GM23338 (cell line): ENCODE results near the gene ILF2. TPM values are rescaled to one million over a fixed set of nuclear protein-coding genes. Genes with fewer than 3 reads are reported as not detected.

Source experiments
- ATAC-seq: fragments of 200-7000 bp; cut with Tn5 transposase; 3 replicates; pipeline ENCODE4 v1.9.1; 2020
- DNase-seq: peaks from one replicate; pipeline ENCODE4 v3.0.0-alpha.2; 2015; ENCODE audit warnings: low spot score
- H2AFZ ChIP-seq: fragments of 200-600 bp; sonication (generic); 2 replicates; pipeline ENCODE4 v1.8.0; 2016; ENCODE audit warnings: antibody characterized with exemption, mild to moderate bottlenecking, moderate library complexity
- H3F3A ChIP-seq: fragments of 200-600 bp; sonication (generic); replicated peaks from 2 replicates; pipeline ENCODE4 v1.8.0; 2017; ENCODE audit warnings: antibody characterized with exemption, mixed run types, low read depth
- H3K27ac ChIP-seq: fragments of 200-600 bp; sonication (generic); 2 replicates; pipeline ENCODE4 v1.6.1; 2016; ENCODE audit warnings: low read depth
- H3K27me3 ChIP-seq: fragments of 200-600 bp; sonication (generic); 2 replicates; pipeline ENCODE4 v1.8.0; 2016; ENCODE audit warnings: mild to moderate bottlenecking, mixed run types, moderate library complexity; ENCODE audit not compliant: insufficient read depth
- H3K36me3 ChIP-seq: fragments of 200-600 bp; sonication (generic); 2 replicates; pipeline ENCODE4 v1.8.0; 2016; ENCODE audit warnings: mild to moderate bottlenecking; ENCODE audit not compliant: insufficient read depth
- H3K4me1 ChIP-seq: fragments of 200-600 bp; sonication (generic); 2 replicates; pipeline ENCODE4 v1.8.0; 2016; ENCODE audit warnings: mild to moderate bottlenecking, moderate library complexity; ENCODE audit not compliant: insufficient read depth
- H3K4me2 ChIP-seq: fragments of 200-600 bp; sonication (generic); 2 replicates; pipeline ENCODE4 v1.7.1; 2017; ENCODE audit warnings: mixed run types
- H3K4me3 ChIP-seq: fragments of 200-600 bp; sonication (generic); 2 replicates; pipeline ENCODE4 v1.6.1; 2016; ENCODE audit warnings: mixed run types
- H3K79me2 ChIP-seq: fragments of 200-600 bp; sonication (generic); replicated peaks from 2 replicates; pipeline ENCODE4 v1.8.0; 2017; ENCODE audit warnings: mild to moderate bottlenecking; ENCODE audit not compliant: insufficient read depth
- H3K9me2 ChIP-seq: fragments of 200-600 bp; sonication (generic); 2 replicates; pipeline ENCODE4 v1.8.0; 2017; ENCODE audit not compliant: insufficient read depth
- H4K20me1 ChIP-seq: fragments of 200-600 bp; sonication (generic); replicated peaks from 2 replicates; pipeline ENCODE4 v1.8.0; 2017; ENCODE audit warnings: mild to moderate bottlenecking; ENCODE audit not compliant: insufficient read depth
- H3K27ac Mint-ChIP-seq: 2 replicates; pipeline ENCODE4 v1.8.0; 2020; ENCODE audit warnings: inconsistent platforms, mild to moderate bottlenecking, moderate library complexity, mixed read lengths
- H3K27me3 Mint-ChIP-seq: 3 replicates; pipeline ENCODE4 v1.8.0; 2022; ENCODE audit warnings: low read depth, mild to moderate bottlenecking, moderate library complexity, mixed read lengths, inconsistent platforms; ENCODE audit not compliant: insufficient read depth, poor library complexity
- H3K36me3 Mint-ChIP-seq: 3 replicates; pipeline ENCODE4 v1.8.0; 2021; ENCODE audit warnings: low read depth, mild to moderate bottlenecking, inconsistent platforms, moderate library complexity, mixed read lengths
- H3K4me1 Mint-ChIP-seq: 3 replicates; pipeline ENCODE4 v1.8.0; 2020; ENCODE audit warnings: mild to moderate bottlenecking, inconsistent platforms, mixed read lengths
- H3K4me3 Mint-ChIP-seq: 3 replicates; pipeline ENCODE4 v1.8.0; 2021; ENCODE audit warnings: moderate library complexity, mild to moderate bottlenecking, inconsistent platforms, mixed read lengths
- H3K9me3 Mint-ChIP-seq: 3 replicates; pipeline ENCODE4 v1.8.0; 2020; ENCODE audit warnings: moderate library complexity, mild to moderate bottlenecking, inconsistent platforms, mixed read lengths
- CREB1 ChIP-seq: fragments of 250-450 bp; sonication (Bioruptor Pico); IDR thresholded peaks from 2 replicates; pipeline ENCODE4 v1.5.0; 2020; ENCODE audit warnings: low read depth, mild to moderate bottlenecking, moderate library complexity
- EZH2 ChIP-seq: fragments of 200-600 bp; sonication (generic); IDR thresholded peaks from one replicate; pipeline ENCODE4 v1.8.0; 2017; ENCODE audit warnings: antibody characterized with exemption, mild to moderate bottlenecking, low read depth; ENCODE audit not compliant: unreplicated experiment
- JUNB ChIP-seq: IDR thresholded peaks from one replicate; pipeline ENCODE4 v1.6.1; 2016; ENCODE audit warnings: antibody characterized with exemption; ENCODE audit not compliant: unreplicated experiment
- POLR2AphosphoS5 ChIP-seq: IDR thresholded peaks from 2 replicates; pipeline ENCODE4 v1.6.1; 2016; ENCODE audit warnings: antibody characterized with exemption, low read depth
- STAT1 ChIP-seq: IDR thresholded peaks from one replicate; pipeline ENCODE4 v1.6.1; 2016; ENCODE audit warnings: antibody characterized with exemption; ENCODE audit not compliant: unreplicated experiment
- ZNF114 ChIP-seq: fragments of 250-450 bp; sonication (Bioruptor Pico); IDR thresholded peaks from 2 replicates; pipeline ENCODE4 v1.5.0; 2020; ENCODE audit warnings: mild to moderate bottlenecking, moderate library complexity
- ZNF331 ChIP-seq: fragments of 250-450 bp; sonication (Bioruptor Pico); IDR thresholded peaks from 2 replicates; pipeline ENCODE4 v1.5.0; 2020; ENCODE audit warnings: low read depth, mild to moderate bottlenecking, moderate library complexity
- polyA plus RNA-seq: library from polyadenylated mRNA; unstranded; fragments of >200 nt; fragmentation: Nextera tagmentation; extraction: Ambion mirVana; gene quantifications from 2 replicates; pipeline ENCODE4 v1.2.1, GENCODE V29; 2016
- total RNA-seq: library from RNA; depleted of rRNA; stranded (reverse); fragments of >200 nt; shearing (Covaris generic); gene quantifications from 2 replicates; pipeline ENCODE4 v1.2.3, GENCODE V29; 2014
- TF ChIP-seq, protein P1 (sequence below): IDR thresholded peaks from 2 replicates; pipeline ENCODE4 v1.6.1; 2016; ENCODE audit warnings: antibody characterized with exemption
- TF ChIP-seq, protein P2 (sequence below): fragments of 250-450 bp; sonication (Bioruptor Pico); IDR thresholded peaks from 2 replicates; pipeline ENCODE4 v1.5.0; 2020; ENCODE audit warnings: mild to moderate bottlenecking, moderate library complexity
- TF ChIP-seq, protein P3 (sequence below), 2 experiments: fragments of 200-600 bp in 1 of 2; sonication (generic) in 1 of 2; conservative IDR thresholded peaks; 2 replicates each; pipeline versions ENCODE4 v1.5.1 to v1.6.1; 2016 to 2017; ENCODE audit warnings: antibody characterized with exemption in 2 of 2, low read depth in 2 of 2, mild to moderate bottlenecking in 2 of 2, moderate library complexity in 1 of 2

The ILF2 gene
- total and polyA plus RNA-seq, 2 experiments from 2014 or later, result 214 to 337 TPM

DNA sequence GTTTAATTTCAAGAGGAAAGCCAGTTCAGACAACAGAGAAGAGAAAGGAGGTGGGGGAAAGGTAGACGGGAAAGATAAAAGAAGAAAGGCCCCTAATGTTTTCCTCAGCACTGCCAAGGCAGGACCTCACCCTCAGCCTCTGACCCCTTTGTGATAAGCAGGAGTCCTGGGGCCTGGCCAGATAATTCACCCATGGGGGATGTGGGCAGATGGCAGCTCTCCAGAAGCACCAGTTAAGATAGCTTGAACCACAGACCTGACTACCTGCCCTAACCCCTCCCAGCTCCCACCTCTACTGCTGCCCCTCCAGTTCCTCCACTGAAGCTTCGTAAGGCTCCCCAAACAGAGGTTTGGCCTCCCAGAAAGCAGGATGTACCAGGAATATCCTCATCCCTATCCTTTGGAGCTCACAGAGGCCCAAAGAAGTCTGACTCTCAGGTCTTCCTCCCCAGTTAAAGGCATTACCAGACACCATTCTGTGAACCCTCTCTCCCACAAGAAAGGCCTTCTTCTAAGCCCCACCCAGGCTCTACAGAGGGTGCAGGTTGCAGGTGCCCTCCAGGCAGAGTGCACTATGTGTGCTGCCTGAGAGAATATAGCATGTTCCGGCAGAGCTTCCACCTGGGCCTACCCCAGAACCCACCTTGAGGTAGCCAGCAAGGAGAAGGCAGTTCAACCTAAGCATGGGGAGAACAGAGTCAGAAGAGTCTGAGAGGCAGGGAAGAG is 21.5 kb downstream of the ILF2 start:
- H2AFZ ChIP-seq, result no peak overlapping the region
- peaks cover 14% of the 10 kb centered on the region for H3K36me3 ChIP-seq
- H3K27ac ChIP-seq, result no peak overlapping the region
- ATAC-seq, result peak; percentile 7
- no peaks in the 10 kb centered on the region for H3K27me3 ChIP-seq
- peaks cover 12% of the 10 kb centered on the region for H3K27me3 Mint-ChIP-seq
- peaks cover 24% of the 10 kb centered on the region for H3K36me3 Mint-ChIP-seq
- H3K4me3 ChIP-seq, result no peak overlapping the region
- no peaks in the 10 kb centered on the region for H3K4me1 ChIP-seq
- peaks cover 6% of the 10 kb centered on the region for H3K4me1 Mint-ChIP-seq
- TF ChIP-seq EZH2, result no peak
- TF ChIP-seq, protein P1, sequence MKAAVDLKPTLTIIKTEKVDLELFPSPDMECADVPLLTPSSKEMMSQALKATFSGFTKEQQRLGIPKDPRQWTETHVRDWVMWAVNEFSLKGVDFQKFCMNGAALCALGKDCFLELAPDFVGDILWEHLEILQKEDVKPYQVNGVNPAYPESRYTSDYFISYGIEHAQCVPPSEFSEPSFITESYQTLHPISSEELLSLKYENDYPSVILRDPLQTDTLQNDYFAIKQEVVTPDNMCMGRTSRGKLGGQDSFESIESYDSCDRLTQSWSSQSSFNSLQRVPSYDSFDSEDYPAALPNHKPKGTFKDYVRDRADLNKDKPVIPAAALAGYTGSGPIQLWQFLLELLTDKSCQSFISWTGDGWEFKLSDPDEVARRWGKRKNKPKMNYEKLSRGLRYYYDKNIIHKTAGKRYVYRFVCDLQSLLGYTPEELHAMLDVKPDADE, result no peak
- TF ChIP-seq JUNB, result no peak
- no peak for TF ChIP-seq ZNF331 (CRISPR knock-in tag)
- TF ChIP-seq CREB1, result no peak
- no peak for TF ChIP-seq ZNF114 (CRISPR knock-in tag)
- TF ChIP-seq, protein P2, sequence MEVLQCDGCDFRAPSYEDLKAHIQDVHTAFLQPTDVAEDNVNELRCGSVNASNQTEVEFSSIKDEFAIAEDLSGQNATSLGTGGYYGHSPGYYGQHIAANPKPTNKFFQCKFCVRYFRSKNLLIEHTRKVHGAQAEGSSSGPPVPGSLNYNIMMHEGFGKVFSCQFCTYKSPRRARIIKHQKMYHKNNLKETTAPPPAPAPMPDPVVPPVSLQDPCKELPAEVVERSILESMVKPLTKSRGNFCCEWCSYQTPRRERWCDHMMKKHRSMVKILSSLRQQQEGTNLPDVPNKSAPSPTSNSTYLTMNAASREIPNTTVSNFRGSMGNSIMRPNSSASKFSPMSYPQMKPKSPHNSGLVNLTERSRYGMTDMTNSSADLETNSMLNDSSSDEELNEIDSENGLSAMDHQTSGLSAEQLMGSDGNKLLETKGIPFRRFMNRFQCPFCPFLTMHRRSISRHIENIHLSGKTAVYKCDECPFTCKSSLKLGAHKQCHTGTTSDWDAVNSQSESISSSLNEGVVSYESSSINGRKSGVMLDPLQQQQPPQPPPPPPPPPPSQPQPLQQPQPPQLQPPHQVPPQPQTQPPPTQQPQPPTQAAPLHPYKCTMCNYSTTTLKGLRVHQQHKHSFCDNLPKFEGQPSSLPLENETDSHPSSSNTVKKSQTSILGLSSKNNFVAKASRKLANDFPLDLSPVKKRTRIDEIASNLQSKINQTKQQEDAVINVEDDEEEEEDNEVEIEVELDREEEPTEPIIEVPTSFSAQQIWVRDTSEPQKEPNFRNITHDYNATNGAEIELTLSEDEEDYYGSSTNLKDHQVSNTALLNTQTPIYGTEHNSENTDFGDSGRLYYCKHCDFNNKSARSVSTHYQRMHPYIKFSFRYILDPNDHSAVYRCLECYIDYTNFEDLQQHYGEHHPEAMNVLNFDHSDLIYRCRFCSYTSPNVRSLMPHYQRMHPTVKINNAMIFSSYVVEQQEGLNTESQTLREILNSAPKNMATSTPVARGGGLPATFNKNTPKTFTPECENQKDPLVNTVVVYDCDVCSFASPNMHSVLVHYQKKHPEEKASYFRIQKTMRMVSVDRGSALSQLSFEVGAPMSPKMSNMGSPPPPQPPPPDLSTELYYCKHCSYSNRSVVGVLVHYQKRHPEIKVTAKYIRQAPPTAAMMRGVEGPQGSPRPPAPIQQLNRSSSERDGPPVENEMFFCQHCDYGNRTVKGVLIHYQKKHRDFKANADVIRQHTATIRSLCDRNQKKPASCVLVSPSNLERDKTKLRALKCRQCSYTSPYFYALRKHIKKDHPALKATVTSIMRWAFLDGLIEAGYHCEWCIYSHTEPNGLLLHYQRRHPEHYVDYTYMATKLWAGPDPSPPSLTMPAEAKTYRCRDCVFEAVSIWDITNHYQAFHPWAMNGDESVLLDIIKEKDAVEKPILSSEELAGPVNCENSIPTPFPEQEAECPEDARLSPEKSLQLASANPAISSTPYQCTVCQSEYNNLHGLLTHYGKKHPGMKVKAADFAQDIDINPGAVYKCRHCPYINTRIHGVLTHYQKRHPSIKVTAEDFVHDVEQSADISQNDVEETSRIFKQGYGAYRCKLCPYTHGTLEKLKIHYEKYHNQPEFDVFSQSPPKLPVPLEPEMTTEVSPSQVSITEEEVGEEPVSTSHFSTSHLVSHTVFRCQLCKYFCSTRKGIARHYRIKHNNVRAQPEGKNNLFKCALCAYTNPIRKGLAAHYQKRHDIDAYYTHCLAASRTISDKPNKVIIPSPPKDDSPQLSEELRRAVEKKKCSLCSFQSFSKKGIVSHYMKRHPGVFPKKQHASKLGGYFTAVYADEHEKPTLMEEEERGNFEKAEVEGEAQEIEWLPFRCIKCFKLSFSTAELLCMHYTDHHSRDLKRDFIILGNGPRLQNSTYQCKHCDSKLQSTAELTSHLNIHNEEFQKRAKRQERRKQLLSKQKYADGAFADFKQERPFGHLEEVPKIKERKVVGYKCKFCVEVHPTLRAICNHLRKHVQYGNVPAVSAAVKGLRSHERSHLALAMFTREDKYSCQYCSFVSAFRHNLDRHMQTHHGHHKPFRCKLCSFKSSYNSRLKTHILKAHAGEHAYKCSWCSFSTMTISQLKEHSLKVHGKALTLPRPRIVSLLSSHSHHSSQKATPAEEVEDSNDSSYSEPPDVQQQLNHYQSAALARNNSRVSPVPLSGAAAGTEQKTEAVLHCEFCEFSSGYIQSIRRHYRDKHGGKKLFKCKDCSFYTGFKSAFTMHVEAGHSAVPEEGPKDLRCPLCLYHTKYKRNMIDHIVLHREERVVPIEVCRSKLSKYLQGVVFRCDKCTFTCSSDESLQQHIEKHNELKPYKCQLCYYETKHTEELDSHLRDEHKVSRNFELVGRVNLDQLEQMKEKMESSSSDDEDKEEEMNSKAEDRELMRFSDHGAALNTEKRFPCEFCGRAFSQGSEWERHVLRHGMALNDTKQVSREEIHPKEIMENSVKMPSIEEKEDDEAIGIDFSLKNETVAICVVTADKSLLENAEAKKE (CRISPR knock-in tag), result no peak
- TF ChIP-seq, protein P3, sequence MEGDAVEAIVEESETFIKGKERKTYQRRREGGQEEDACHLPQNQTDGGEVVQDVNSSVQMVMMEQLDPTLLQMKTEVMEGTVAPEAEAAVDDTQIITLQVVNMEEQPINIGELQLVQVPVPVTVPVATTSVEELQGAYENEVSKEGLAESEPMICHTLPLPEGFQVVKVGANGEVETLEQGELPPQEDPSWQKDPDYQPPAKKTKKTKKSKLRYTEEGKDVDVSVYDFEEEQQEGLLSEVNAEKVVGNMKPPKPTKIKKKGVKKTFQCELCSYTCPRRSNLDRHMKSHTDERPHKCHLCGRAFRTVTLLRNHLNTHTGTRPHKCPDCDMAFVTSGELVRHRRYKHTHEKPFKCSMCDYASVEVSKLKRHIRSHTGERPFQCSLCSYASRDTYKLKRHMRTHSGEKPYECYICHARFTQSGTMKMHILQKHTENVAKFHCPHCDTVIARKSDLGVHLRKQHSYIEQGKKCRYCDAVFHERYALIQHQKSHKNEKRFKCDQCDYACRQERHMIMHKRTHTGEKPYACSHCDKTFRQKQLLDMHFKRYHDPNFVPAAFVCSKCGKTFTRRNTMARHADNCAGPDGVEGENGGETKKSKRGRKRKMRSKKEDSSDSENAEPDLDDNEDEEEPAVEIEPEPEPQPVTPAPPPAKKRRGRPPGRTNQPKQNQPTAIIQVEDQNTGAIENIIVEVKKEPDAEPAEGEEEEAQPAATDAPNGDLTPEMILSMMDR (conservative IDR thresholded peaks at IDR 0.05; ENCODE audit: low read depth in 2 of 2), result no peak
- TF ChIP-seq POLR2AphosphoS5, result no peak
- TF ChIP-seq STAT1, result no peak
- H3K4me2 ChIP-seq, result no peak overlapping the region
- no peaks in the 10 kb centered on the region for H3K79me2 ChIP-seq
- H3K27ac Mint-ChIP-seq, result no peak overlapping the region
- H4K20me1 ChIP-seq, result peaks cover 19% of the 10 kb centered on the region
- no peak overlapping the region for H3K4me3 Mint-ChIP-seq
- H3K9me3 Mint-ChIP-seq, result no peaks in the 10 kb centered on the region
- no peaks in the 10 kb centered on the region for H3K9me2 ChIP-seq
- peaks cover 28% of the 10 kb centered on the region for H3F3A ChIP-seq
- no peak for DNase-seq
